Inflammatory macrophage treated with lipopolysaccharide for 1 hour (primary cell): Measurements from ENCODE around the gene ADRA2C.
"Not testable (repeated sequence)": the region's sequence is repeated elsewhere in the genome, so short reads cannot be mapped to it uniquely, and the experiment has no call there.

Experiments
- DNase-seq, 2 donors: peaks; one replicate each; pipeline ENCODE4 v3.0.0-alpha.2; 2020 to 2022

The ADRA2C gene

GRCh38 chr4:3801521-3801920, 35.3 kb downstream of the ADRA2C start:
- DNase-seq, result no peak

- DNase-seq, result no peak
These were observed 35.9 kb downstream of the ADRA2C start for GRCh38 chr4:3801931-3802550.

GRCh38 chr4:3802571-3803474, 36.6 kb downstream of the ADRA2C start:
- DNase-seq, result peak in 1 of 2 donors; percentile 8

- DNase-seq, result no peak
These were observed 37.3 kb downstream of the ADRA2C start for GRCh38 chr4:3803475-3803847.

GRCh38 chr4:3803946-3804345, 37.8 kb downstream of the ADRA2C start:
- no peak for DNase-seq

GRCh38 chr4:3805026-3805425, 38.8 kb downstream of the ADRA2C start:
- DNase-seq, result no peak

- DNase-seq, result no peak
These were observed 39.5 kb downstream of the ADRA2C start for GRCh38 chr4:3805731-3806130.

DNA sequence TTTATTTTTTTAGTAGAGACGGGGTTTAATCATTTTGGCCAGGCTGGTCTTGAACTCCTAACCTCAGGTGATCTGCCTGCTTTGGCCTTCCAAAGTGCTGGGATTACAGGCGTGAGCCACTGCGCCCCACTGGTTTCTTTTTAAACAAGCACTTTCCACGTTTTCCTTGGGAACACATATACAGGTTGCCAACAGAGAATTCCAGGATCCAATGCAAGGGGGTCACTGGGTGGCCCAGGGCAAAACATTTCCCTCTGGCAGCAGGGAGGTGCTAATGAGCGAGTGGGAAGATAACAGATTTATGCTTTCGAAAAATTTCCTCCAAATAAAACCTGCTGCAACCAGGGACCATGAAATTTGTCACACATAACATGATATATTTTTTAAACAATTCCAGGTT, 41.1 kb downstream of the ADRA2C start:
- DNase-seq, result no peak

DNA sequence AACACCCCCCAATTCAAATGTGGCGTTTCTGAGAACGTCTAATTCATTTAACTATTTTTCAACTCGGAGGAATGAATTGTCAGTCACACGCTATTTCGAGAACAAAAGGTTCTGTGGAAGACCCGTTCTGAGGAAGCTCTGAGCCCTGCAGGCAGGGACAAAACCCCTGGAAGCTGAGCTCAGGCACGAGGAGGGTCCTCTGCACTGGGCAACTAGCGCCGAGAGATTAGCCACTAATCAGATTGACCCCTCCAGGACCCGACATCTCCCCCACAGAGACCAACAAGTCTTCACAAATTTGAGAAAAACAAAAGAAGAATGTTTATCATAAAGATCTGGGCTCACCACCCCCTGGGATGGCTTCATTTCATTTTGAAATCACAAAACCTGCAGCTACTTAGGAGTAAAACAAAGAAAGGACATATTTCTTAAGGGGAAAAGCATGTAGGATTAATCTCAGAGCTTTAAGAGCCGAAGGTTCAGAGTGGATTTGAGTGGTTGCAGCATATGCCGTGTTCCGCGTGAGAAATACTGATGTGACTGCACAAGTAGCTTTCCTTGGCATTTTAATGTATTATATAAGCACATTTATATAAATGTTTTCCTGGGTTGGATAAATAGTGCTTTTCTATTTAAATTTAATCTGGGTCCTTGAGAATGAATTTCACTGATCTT, 41.8 kb downstream of the ADRA2C start:
- DNase-seq, result no peak

DNA sequence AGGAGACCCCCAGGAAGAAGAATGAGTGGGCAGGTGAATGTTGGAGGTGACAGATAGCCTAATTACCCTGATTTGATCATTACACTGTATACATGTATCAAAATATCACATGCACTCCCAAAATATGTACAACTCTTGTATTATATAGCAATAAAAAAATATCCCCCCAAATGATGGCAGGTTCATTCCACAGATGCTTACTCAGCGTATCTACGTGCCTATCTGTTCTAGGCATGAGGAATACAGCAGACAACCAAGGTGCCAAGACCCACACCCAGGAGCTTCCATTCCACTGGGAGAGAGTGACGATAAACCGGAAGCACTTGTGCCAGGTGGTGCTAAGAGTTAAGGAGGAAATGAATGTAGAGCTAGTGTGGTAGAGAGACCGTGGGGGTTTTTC, 42.4 kb downstream of the ADRA2C start:
- DNase-seq, result no peak

DNA sequence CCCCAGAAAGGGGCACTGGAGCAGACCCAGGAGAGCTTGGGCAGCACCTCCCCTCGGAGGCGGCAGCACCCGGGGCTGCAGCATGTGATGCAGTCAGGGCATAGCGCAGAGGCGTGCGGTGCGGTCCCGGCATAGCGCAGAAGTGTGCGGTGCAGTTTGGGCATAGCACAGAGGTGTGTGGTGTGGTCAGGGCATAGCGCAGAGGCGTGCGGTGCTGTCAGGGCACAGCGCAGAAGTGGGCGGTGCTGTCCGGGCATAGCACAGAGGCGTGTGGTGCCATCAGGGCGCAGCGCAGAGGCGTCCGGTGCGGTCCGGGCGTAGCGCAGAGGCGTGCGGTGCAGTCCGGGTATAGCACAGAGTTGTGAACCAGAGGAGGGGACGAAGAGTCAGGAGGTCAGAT, 42.8 kb downstream of the ADRA2C start:
- DNase-seq, result no peak

DNA sequence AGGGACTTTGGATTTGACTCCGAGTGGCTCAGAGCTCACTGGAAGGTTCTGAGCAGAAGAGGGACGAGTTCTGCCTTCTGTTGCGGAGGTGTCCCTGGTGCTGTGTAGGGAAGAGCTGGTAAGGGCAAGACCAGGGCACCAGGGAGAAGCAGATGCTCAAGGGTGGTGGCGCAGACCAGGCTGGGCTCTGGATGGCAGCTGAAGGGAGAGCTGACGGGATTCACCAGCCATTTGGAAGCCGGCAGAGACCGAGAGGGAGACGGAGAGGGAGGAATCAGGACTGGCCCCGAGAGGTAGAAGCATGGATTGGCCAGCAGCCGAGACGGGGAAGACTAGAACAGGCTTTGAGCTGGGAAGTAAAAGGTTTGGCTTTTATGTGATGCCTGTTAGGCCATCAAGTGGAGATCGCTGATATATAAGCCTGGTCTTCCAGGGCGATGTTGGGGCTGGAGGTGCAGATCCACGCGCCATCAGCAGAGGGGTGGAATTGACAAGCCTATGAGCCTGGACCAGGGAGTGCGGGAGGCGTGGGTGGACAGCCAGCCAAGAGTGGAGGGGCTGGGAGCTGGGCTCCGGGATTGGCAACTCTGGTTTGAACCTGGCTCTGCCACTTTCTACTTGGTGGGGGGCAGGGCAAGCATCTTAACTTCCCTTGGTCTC, 43.4 kb downstream of the ADRA2C start:
- DNase-seq, result no peak

GRCh38 chr4:3810111-3810680, 44.0 kb downstream of the ADRA2C start:
- no peak for DNase-seq

DNA sequence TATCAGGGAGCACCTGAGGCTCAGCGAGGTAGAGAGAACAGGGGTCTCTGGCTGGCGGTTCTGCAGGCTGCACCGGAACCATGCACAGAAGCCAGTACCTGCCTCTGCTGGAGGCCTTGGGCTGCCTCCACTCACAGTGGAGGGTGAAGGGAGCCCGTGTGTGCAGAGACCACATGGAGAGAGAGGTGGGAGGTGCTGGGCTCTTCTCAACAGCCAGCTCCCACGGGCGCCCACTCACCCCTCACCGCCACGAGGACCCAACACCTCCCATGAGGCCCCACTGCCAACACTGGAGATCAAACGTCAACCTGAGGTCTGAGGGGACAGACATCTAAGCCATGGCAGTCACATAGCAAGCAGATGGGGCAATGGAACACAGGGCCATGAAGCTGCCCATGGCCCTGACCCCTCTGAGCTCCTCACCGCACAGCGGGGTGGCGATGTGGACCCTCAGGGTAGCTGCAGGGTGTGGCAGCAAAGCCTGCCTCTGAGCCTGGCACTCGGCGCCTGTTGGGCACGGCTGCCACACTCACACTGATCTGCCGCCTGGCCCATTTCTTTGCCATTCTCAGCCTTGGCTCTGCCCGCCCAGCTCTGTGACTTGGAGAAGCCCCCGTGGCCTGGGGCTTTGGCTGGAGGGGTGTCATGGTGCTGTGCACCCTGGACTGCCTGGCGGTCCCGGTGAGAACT, 44.8 kb downstream of the ADRA2C start:
- DNase-seq, result no peak

DNA sequence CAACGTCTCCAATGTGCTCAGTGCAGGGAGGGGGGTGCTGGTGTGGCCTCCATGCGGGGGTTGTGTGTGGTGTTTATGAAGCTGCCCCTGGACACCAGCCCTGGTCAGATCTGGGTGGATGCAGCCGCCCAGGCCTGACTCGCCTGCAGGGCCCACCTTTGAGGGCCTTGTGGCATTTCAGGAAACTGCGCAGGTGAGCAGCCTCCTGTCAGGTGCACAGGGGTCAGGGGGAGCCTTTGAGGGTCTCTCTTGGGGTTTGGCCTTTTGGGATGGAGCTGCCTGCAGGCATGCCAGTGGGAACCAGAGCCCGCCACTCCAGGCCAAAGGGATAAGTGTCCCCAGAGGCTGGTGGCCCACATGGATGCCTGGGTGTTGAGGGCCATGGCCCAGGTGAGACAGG, 45.4 kb downstream of the ADRA2C start:
- no peak for DNase-seq

DNA sequence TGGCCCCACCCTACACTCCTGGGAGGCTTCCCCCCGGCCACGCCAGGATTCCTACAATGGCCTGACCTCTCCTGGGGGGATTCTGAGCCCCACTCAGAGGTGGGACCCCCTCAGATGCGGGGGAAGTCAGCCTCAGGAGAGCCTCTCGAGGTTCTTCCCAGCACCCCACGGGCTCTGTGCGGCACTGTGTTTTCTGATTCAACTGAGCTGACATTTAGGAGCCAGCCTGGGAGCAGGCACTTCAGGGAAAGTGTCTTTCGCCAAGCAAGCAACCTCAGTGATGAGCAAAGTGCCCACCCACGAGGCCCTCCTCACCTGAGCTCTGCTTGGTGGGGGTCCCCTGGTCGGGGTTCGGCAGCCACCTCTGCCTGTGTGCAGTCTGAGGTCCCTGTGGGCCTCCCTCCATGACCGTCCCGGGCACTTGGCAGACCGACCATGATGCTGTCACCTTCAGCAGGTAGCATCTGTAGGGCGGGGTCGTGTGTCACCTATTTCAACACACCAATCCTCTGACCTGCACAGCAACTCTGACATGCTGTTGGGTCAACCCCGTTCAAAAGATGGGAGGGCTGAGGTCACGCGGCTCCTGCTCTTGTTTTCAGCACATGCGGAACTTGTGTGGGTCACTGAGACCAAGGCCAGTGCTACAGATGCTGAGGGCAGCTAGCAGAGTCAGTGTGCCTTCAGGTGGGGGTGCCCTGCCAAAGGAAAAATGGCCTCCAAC, 46.2 kb downstream of the ADRA2C start:
- no peak for DNase-seq

GRCh38 chr4:3813151-3814052, 47.2 kb downstream of the ADRA2C start:
- DNase-seq, result no peak

- DNase-seq, result no peak
These were observed 47.9 kb downstream of the ADRA2C start for GRCh38 chr4:3814053-3814570.

DNA sequence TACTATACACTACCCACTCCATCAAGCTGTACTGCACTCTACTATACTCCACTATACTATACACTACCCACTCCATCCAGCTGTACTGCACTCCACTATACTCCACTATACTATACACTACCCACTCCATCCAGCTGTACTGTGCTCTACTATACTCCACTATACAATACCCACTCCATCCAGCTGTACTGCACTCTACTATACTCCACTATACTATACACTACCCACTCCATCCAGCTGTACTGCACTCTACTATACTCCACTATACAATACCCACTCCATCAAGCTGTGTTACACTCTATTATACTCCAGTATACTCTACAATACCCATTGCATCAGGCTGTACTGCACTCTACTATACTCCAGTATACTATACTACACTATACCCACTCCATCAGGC, 48.7 kb downstream of the ADRA2C start:
- not testable (repeated sequence) for DNase-seq

- DNase-seq, result no peak
These were observed 50.2 kb downstream of the ADRA2C start for GRCh38 chr4:3816256-3816825.
